A549 treated with ZK216348 at 1 μM for 4 hours (cell line): Measurements from ENCODE around the gene TAS2R16. TPM values are rescaled to one million over a fixed set of nuclear protein-coding genes. Genes with fewer than 3 reads are reported as not detected.

Experiments used
- total RNA-seq: library from RNA; stranded (reverse); fragments of 200-300 nt; extraction: Qiagen RNA extraction; gene quantifications from 5 replicates; pipeline ENCODE4 v1.2.3, GENCODE V29; 2022; ENCODE audit warnings: low read depth

The TAS2R16 gene
- total RNA-seq, result not detected in 5 replicates

GRCh38 chr7:122995600-122995999 is at the start of gene TAS2R16:
TAS2R16 (minus strand) TSS chr7:122995700; CDS start chr7:122995634, 66 bp downstream.

Other genes with a start within 250 kb of the TAS2R16 start
- gene CADPS2, start 109.2 kb downstream of the TAS2R16 start, total RNA-seq, result 0.06 TPM in 1 of 5 replicates, not detected in the others
- not detected in 5 replicates for gene SLC13A1, start 204.3 kb upstream of the TAS2R16 start, total RNA-seq